Loucy (cell line): Measurements from ENCODE around the gene COL11A2.

ENCODE experiments used
- H2AFZ ChIP-seq: fragments of 200-600 bp; sonication (generic); 2 replicates; pipeline ENCODE4 v1.6.0; 2016; ENCODE audit warnings: antibody characterized with exemption, mild to moderate bottlenecking, low read length, moderate library complexity
- H3F3A ChIP-seq: fragments of 200-600 bp; 2 replicates; pipeline ENCODE4 v1.6.0; 2016; ENCODE audit warnings: antibody characterized with exemption, low read depth, mild to moderate bottlenecking
- H3K27me3 ChIP-seq: fragments of 200-600 bp; sonication (generic); 2 replicates; pipeline ENCODE4 v1.6.1; 2014; ENCODE audit warnings: low read length, mild to moderate bottlenecking; ENCODE audit not compliant: insufficient read depth, poor library complexity, severe bottlenecking
- H3K36me3 ChIP-seq: fragments of 200-600 bp; sonication (generic); 2 replicates; pipeline ENCODE4 v1.6.1; 2016; ENCODE audit warnings: low read length; ENCODE audit not compliant: insufficient read depth
- H3K4me1 ChIP-seq: fragments of 200-600 bp; sonication (generic); 2 replicates; pipeline ENCODE4 v1.5.1; 2014; ENCODE audit warnings: low read length, mild to moderate bottlenecking; ENCODE audit not compliant: insufficient read depth, poor library complexity, severe bottlenecking
- H3K4me2 ChIP-seq: fragments of 200-600 bp; sonication (generic); 2 replicates; pipeline ENCODE4 v1.6.0; 2014; ENCODE audit warnings: antibody characterized with exemption, low read length, low read depth, mild to moderate bottlenecking; ENCODE audit not compliant: poor library complexity, severe bottlenecking
- H3K4me3 ChIP-seq: fragments of 200-600 bp; sonication (generic); 2 replicates; pipeline ENCODE4 v1.5.1; 2014; ENCODE audit warnings: low read length, mild to moderate bottlenecking, mixed read lengths; ENCODE audit not compliant: poor library complexity, severe bottlenecking
- H3K79me2 ChIP-seq: fragments of 200-600 bp; sonication (generic); 2 replicates; pipeline ENCODE4 v1.6.1; 2014; ENCODE audit warnings: low read length; ENCODE audit not compliant: insufficient read depth
- H3K9ac ChIP-seq: fragments of 200-600 bp; sonication (generic); 2 replicates; pipeline ENCODE4 v1.6.0; 2014; ENCODE audit warnings: mild to moderate bottlenecking, low read depth, low read length, moderate library complexity; ENCODE audit not compliant: poor library complexity, severe bottlenecking
- H3K9me2 ChIP-seq: fragments of 200-600 bp; sonication (generic); replicated peaks from 2 replicates; pipeline ENCODE4 v1.6.1; 2016; ENCODE audit warnings: low read depth, low read length, mixed read lengths
- H3K9me3 ChIP-seq: fragments of 200-600 bp; sonication (generic); 2 replicates; pipeline ENCODE4 v1.6.1; 2014; ENCODE audit warnings: mild to moderate bottlenecking, antibody characterized with exemption, low read length, low read depth; ENCODE audit not compliant: insufficient read depth
- H4K20me1 ChIP-seq: fragments of 200-600 bp; sonication (generic); 2 replicates; pipeline ENCODE4 v1.6.0; 2014; ENCODE audit warnings: antibody characterized with exemption, low read length, mild to moderate bottlenecking; ENCODE audit not compliant: insufficient read depth, poor library complexity, severe bottlenecking
- CTCF ChIP-seq: fragments of 200-600 bp; sonication (generic); conservative IDR thresholded peaks from 2 replicates; pipeline ENCODE4 v1.5.1; 2014; ENCODE audit warnings: mild to moderate bottlenecking, antibody characterized with exemption, low read length
- EZH2phosphoT487 ChIP-seq: fragments of 200-600 bp; IDR thresholded peaks from 2 replicates; pipeline ENCODE4 v1.6.1; 2018; ENCODE audit warnings: antibody characterized with exemption, mild to moderate bottlenecking, moderate library complexity, borderline replicate concordance

The COL11A2 gene

GRCh38 chr6:33206864-33207551 lies 14.7 kb upstream of the COL11A2 start:
- H3K4me1 ChIP-seq = peaks cover 45% of the 10 kb centered on the region
- no peaks in the 10 kb centered on the region for H3K27me3 ChIP-seq
- H3K36me3 ChIP-seq = peaks cover 14% of the 10 kb centered on the region; the same call in 1 of the 2 replicates
- no peak overlapping the region for H3K4me3 ChIP-seq
- H3K9me2 ChIP-seq = no peaks in the 10 kb centered on the region
- H4K20me1 ChIP-seq = peaks cover 16% of the 10 kb centered on the region
- TF ChIP-seq EZH2phosphoT487 (no peak), CTCF (no peak)
- H3F3A ChIP-seq = 0 out of 2 replicates have a peak, but pooled peaks cover 3% of the 10 kb centered on the region
- peak overlapping the region; percentile 98 for H3K4me2 ChIP-seq
- H2AFZ ChIP-seq = no peak overlapping the region
- no peak overlapping the region for H3K9ac ChIP-seq
- no peaks in the 10 kb centered on the region for H3K9me3 ChIP-seq
- peaks cover 38% of the 10 kb centered on the region for H3K79me2 ChIP-seq

GRCh38 chr6:33206027-33206863 lies 14.0 kb upstream of the COL11A2 start:
- H3K27me3 ChIP-seq = no peaks in the 10 kb centered on the region
- TF ChIP-seq CTCF (no peak), EZH2phosphoT487 (no peak)
- H3K4me1 ChIP-seq = peaks cover 52% of the 10 kb centered on the region
- H3K9me3 ChIP-seq = no peaks in the 10 kb centered on the region
- no peak overlapping the region for H3K9ac ChIP-seq
- H3K79me2 ChIP-seq = peaks cover 46% of the 10 kb centered on the region
- no peak overlapping the region for H3K4me2 ChIP-seq
- H3K9me2 ChIP-seq = no peaks in the 10 kb centered on the region
- 0 out of 2 replicates have a peak, but pooled peaks cover 3% of the 10 kb centered on the region for H3F3A ChIP-seq
- H3K36me3 ChIP-seq = peaks cover 14% of the 10 kb centered on the region; the same call in 1 of the 2 replicates
- no peak overlapping the region for H2AFZ ChIP-seq
- H4K20me1 ChIP-seq = peaks cover 23% of the 10 kb centered on the region
- no peak overlapping the region for H3K4me3 ChIP-seq

- peak overlapping the region; percentile 79 for H3K9ac ChIP-seq
- peak overlapping the region; percentile 66; the same call in 1 of the 2 replicates for H2AFZ ChIP-seq
- no peaks in the 10 kb centered on the region for H3K27me3 ChIP-seq
- H3F3A ChIP-seq = 0 out of 2 replicates have a peak, but pooled peaks cover 3% of the 10 kb centered on the region
- H4K20me1 ChIP-seq = peaks cover 25% of the 10 kb centered on the region
- TF ChIP-seq EZH2phosphoT487 = no peak
- TF ChIP-seq CTCF = peak; percentile 58
- peak overlapping the region; percentile 95 for H3K4me3 ChIP-seq
- peaks cover 14% of the 10 kb centered on the region; the same call in 1 of the 2 replicates for H3K36me3 ChIP-seq
- peaks cover 52% of the 10 kb centered on the region for H3K79me2 ChIP-seq
- peaks cover 52% of the 10 kb centered on the region for H3K4me1 ChIP-seq
- no peaks in the 10 kb centered on the region for H3K9me2 ChIP-seq
- peak overlapping the region; percentile 83 for H3K4me2 ChIP-seq
- H3K9me3 ChIP-seq = no peaks in the 10 kb centered on the region
These were observed 13.1 kb upstream of the COL11A2 start for GRCh38 chr6:33205191-33206026.
